Endometrial microvascular endothelial cells (primary cell): ENCODE measurements around the gene LIF. TPM values are rescaled to one million over a fixed set of nuclear protein-coding genes. Genes with fewer than 3 reads are reported as not detected.

Experiments used
- in situ Hi-C: cut with HindIII; loops from 2 replicates; pipeline ENCODE4 v1.10.0; 2017; ENCODE audit warnings: low sequenced_read_pairs, low pct_unique_long_range_greater_than_20kb; ENCODE audit errors: inconsistent ontology term
- total RNA-seq: library from RNA; depleted of rRNA; stranded (reverse); fragments of >200 nt; gene quantifications from one replicate; pipeline ENCODE4 v1.2.3, GENCODE V29; 2015; ENCODE audit errors: inconsistent ontology term

LIF gene
- total RNA-seq, 1 donor from 2014 or later = not detected

GRCh38 chr22:30286331-30286730, 39.8 kb upstream of the LIF start:
- in situ Hi-C loops = loop anchor here (25.0 kb wide), 1 partner anchor 151 kb away; the partner anchor contains the start of gene MTFP1

GRCh38 chr22:30285846-30286200, 39.3 kb upstream of the LIF start:
- in situ Hi-C loops = loop anchor here (25.0 kb wide), 1 partner anchor 151 kb away; the partner anchor contains the start of gene MTFP1

- in situ Hi-C loops = loop anchor here (25.0 kb wide), 1 partner anchor 152 kb away; the partner anchor contains the start of gene MTFP1
Measured at GRCh38 chr22:30285176-30285845, 38.8 kb upstream of the LIF start.

GRCh38 chr22:30284666-30285065, 38.1 kb upstream of the LIF start:
- in situ Hi-C loops = loop anchor here (25.0 kb wide), 1 partner anchor 153 kb away; the partner anchor contains the start of gene MTFP1

GRCh38 chr22:30284172-30284571, 37.6 kb upstream of the LIF start:
- in situ Hi-C loops = loop anchor here (25.0 kb wide), 1 partner anchor 153 kb away; the partner anchor contains the start of gene MTFP1

- in situ Hi-C loops = loop anchor here (25.0 kb wide), 1 partner anchor 154 kb away; the partner anchor contains the start of gene MTFP1
Measured at GRCh38 chr22:30283342-30283741, 36.8 kb upstream of the LIF start.

GRCh38 chr22:30282616-30283046, 36.1 kb upstream of the LIF start:
- in situ Hi-C loops = loop anchor here (25.0 kb wide), 1 partner anchor 155 kb away; the partner anchor contains the start of gene MTFP1

GRCh38 chr22:30280505-30280904, 33.9 kb upstream of the LIF start:
- in situ Hi-C loops = loop anchor here (25.0 kb wide), 1 partner anchor 157 kb away; the partner anchor contains the start of gene MTFP1

GRCh38 chr22:30279932-30280331, 33.4 kb upstream of the LIF start:
- in situ Hi-C loops = loop anchor here (25.0 kb wide), 1 partner anchor 157 kb away; the partner anchor contains the start of gene MTFP1

GRCh38 chr22:30279046-30279788, 32.7 kb upstream of the LIF start:
- in situ Hi-C loops = loop anchor here (25.0 kb wide), 1 partner anchor 158 kb away; the partner anchor contains the start of gene MTFP1

- in situ Hi-C loops = loop anchor here (25.0 kb wide), 1 partner anchor 160 kb away; the partner anchor contains the start of gene MTFP1
Measured at GRCh38 chr22:30277547-30278344, 31.2 kb upstream of the LIF start.

GRCh38 chr22:30276039-30276438, 29.5 kb upstream of the LIF start:
- in situ Hi-C loops = loop anchor here (25.0 kb wide), 1 partner anchor 161 kb away; the partner anchor contains the start of gene MTFP1

- in situ Hi-C loops = loop anchor here (25.0 kb wide), 1 partner anchor 162 kb away; the partner anchor contains the start of gene MTFP1
Measured at GRCh38 chr22:30275625-30276024, 29.1 kb upstream of the LIF start.

- in situ Hi-C loops = no loop called here
Measured at GRCh38 chr22:30274437-30274812, 27.9 kb upstream of the LIF start.

- in situ Hi-C loops = no loop called here
Measured at GRCh38 chr22:30273711-30274436, 27.3 kb upstream of the LIF start.

- in situ Hi-C loops = no loop called here
Measured at GRCh38 chr22:30272781-30273601, 26.4 kb upstream of the LIF start.

- in situ Hi-C loops = no loop called here
Measured at GRCh38 chr22:30270832-30271231, 24.3 kb upstream of the LIF start.
